NCI-H146 (cell line): ENCODE measurements around the gene SARM1.
"Not testable (repeated sequence)": the region's sequence is repeated elsewhere in the genome, so short reads cannot be mapped to it uniquely, and the experiment has no call there.

Source experiments
- DNase-seq: peaks from one replicate; lab custom pipeline; 2025; lab: John Stamatoyannopoulos, UW

The SARM1 gene

DNA sequence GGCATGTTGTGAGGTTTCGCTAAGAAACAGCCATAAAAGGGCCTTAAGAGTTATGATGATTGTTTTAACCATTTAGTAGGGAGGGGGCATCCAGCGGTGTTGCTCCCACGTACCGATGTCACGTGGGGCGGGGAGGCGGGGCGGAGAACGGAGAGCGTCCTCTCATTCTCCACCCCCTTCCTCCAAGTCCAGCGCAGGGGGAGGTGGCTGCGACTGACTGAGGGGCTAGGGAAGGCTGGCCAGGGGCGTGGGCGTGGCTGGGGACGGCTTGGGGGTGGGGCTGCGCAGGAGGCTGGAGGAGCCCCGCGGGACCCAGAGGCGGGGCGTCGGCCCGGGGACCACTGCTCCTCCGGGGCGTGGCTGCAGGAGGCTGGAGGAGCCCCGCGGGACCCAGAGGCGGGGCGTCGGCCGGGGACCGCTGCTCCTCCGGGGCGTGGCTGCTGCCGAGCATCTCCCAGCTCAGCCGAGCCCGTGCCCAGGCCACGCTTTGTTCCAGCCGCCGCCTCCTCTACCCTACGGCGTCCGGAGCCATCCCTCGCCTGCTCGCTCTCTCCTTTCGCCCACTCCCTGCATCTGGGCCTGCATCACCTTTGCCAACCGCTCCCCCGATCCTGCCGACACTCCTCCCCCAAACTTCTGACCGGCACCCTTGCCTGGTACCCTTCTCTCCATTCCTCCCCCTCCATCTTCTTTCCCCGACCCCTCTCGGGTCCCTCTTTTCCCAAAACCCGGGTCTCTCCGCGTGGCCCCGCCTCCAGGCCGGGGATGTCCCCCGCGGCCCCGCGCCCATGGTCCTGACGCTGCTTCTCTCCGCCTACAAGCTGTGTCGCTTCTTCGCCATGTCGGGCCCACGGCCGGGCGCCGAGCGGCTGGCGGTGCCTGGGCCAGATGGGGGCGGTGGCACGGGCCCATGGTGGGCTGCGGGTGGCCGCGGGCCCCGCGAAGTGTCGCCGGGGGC lies at the start of gene SARM1:
Gene SARM1 (plus strand): TSS at position 450 of the 958 bp plus-strand sequence. CDS start 339 bp downstream, at position 789.
- peak; percentile 97 for DNase-seq

GRCh38 chr17:28324267-28324745 lies 47.2 kb upstream of the SARM1 start:
- DNase-seq: no peak

DNA sequence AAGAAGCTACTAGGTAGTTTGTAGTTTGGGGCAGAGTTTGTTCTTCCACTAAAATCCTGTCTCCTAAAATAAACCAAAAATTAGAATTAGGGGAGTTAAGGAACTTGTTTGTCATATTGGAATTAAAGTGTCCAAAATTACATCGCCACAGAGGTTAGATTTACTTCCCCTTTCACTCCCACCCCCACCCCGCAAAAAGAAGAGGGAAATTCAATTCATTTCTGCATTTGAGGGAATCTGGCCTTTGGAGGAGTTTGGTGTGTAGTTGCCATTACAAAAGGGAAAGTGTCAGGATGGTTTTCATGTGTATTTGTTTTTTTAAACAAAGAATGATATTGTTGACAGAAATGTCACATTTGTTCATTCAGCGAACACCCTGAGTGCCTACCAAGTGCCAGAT lies 46.7 kb upstream of the SARM1 start:
- DNase-seq: no peak

DNA sequence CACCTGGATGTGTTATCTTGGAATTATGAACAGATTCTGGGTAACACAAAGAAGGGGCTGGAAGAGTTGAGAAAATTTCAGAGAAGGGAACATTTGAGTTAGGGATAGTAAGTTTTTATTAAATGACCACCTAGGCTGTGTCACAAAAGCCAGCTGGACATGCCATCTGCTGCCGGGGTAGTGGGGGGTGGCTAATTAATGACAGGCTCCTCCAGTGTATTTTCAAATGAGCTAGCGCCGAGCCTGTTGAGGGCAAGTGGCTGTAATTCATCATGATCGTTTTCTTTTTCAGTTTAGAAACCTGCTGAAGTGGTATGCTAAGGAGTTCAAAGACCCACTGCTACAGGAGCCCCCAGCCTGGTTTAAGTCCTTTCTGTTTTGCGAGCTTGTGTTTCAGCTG lies 46.3 kb upstream of the SARM1 start:
- peak; percentile 19 for DNase-seq

GRCh38 chr17:28326114-28326513 lies 45.4 kb upstream of the SARM1 start:
- DNase-seq: peak; percentile 32

DNA sequence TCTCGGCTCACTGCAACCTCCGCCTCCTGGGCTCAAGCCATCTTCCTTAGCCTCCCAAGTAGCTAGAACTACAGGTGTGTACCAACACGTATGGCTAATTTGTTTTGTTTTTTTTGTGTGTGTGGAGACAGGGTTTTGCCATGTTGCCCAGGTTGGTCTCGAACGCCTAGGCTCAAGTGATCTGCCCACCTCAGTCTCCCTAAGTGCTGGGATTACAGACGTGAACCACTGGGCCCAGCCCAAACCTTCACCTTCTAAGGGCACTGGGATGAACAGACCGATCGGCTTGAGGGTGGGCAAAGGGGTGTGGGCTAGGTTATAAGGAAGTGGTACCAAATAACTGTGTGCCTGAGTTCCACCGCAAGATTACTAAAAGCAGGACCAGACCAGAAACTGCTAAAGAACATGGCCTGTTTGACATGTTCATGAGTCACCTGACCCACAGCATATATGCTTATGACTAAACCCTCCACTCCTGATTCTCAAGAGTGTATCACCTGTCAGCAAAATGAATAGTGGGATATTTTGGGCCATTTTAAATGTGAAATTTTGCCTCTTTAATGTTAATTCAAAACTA lies 44.4 kb upstream of the SARM1 start:
- no peak for DNase-seq

DNA sequence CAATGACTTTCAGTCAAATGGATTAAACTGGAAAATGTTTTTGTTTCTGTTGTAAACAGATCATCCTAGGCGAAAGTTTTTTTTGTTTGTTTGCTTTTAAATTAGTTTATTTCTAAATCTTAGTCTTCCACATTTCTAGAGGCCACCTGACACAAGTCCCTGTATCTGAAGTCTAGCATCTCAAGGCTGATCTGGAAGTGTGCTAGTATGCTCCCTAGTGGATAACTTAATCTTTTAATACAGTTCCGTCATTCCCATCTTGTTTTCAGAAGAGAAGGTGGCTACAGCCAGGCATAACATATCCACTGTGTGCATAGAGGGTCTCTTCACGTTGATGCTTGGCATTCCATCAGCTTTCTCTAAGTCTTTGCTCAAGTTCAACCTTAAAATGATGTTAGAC lies 43.8 kb upstream of the SARM1 start:
- DNase-seq: no peak

- no peak for DNase-seq
These were observed 43.2 kb upstream of the SARM1 start for GRCh38 chr17:28328325-28328724.

DNA sequence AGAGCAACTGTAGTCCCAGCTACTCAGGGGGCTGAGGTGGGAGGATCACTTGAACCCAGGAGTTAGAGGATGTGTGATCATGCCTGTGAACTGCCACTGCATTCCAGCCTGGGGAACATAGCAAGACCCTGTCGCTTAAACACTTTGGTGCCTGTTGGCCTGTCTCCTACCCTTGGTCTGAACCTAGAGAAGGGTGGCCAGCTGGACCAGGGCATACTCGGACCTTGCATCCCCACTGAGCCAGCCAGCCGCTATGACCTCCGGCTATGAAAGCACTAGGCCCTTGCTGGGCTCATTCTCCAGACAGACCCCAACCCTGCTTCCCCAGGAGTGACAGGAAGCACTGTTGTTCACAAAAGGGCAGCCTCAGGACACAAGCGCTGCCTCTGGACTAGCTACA lies 40.8 kb upstream of the SARM1 start:
- no peak for DNase-seq

GRCh38 chr17:28331891-28332420 lies 39.5 kb upstream of the SARM1 start:
- DNase-seq: no peak

GRCh38 chr17:28333083-28333746 lies 38.3 kb upstream of the SARM1 start:
- DNase-seq: no peak

DNA sequence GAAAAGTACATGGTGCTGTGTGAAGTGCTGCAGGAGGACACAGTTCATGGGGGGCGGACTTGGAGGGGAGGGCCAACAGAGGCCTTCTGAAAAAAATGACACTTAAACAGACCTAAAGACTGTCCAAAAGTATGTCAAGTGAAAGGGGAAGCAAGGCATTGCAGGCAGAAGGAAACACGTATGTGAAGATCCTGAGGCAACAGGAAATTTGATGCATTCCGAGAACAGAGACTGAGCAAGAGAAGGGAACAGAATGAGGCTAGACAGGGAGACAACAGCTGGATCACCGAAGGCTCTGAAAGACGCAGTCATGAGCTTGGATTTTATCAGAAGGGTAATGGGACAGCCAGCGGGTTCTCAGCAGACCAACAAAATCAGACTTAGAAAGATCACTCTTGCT lies 37.3 kb upstream of the SARM1 start:
- no peak for DNase-seq

DNA sequence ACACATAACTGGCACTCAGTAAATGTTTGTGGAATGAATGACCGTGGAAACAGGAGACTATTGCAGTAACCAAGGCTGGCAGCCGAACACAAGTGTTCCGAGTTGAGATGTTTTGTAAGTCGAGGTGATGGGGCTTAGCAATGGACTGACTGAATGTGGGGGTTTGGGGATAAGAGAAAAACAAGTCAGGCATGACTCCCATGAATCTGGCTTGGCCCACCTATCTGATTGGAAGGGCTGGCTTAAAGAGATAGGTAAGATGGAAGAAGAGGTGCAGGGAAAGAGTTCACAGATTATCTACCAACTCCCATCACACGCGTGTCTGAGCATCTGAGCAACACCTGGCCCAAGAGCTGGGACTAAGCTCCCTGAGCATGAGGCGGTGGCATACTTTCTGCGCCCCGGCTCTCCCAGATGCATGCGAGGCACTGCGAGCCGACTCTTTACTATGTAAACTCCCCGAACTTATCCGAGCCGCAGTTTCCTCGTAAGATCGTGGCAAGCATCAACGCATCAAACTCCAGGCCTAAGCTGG lies 36.8 kb upstream of the SARM1 start:
- DNase-seq: no peak

- peak; percentile 100 for DNase-seq
These were observed 36.1 kb upstream of the SARM1 start, which contains the start of the genes IFT20 and TNFAIP1 for GRCh38 chr17:28335201-28335958. Gene IFT20 (minus strand): TSS chr17:28335472. CDS start chr17:28331985, 3,487 bp downstream. Gene TNFAIP1 (plus strand): TSS chr17:28335761. CDS start chr17:28339522, 3,761 bp downstream.

DNA sequence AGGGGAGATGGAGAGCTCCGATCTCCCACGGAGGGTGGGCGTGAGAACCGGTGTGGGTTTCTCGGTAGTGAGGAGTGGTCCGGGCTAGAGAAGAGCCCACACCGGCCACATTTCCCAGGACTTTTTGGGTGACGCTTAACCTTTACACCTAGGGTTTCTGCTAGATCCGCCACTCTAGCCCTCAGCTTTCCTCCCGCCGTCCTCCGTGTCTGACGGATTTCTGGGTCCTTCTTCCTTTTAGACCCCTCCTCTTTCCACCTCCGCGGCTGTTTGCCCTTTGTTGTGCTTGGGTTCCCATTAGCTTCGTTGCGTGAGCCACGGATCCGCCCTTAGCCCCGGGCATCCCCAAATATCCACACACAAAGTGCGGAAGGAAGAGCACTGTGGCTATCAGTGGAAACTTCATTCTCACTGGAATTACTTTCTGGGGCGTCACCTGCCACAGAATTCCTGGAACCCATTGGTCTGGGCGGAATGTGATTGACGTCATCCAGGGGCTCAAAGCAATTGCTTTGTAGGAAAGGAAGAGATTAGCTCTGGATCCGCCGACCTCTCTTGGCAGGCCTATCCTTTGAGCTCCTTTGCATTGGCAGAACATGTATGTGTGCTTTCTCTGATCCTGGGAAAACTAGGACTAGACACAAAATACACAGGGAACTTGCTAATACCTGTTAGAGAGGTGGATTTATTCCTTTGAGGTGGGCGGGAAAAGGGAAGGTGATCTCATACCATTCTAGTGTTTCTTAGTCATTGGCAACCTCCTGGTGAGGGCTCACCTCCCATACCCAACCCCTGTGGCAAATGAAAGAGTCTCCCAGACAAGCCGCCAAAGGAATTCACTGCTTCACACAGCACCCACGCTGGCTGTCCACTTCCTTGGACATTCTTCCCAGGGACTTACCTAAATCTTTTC lies 35.3 kb upstream of the SARM1 start:
- peak; percentile 66 for DNase-seq

DNA sequence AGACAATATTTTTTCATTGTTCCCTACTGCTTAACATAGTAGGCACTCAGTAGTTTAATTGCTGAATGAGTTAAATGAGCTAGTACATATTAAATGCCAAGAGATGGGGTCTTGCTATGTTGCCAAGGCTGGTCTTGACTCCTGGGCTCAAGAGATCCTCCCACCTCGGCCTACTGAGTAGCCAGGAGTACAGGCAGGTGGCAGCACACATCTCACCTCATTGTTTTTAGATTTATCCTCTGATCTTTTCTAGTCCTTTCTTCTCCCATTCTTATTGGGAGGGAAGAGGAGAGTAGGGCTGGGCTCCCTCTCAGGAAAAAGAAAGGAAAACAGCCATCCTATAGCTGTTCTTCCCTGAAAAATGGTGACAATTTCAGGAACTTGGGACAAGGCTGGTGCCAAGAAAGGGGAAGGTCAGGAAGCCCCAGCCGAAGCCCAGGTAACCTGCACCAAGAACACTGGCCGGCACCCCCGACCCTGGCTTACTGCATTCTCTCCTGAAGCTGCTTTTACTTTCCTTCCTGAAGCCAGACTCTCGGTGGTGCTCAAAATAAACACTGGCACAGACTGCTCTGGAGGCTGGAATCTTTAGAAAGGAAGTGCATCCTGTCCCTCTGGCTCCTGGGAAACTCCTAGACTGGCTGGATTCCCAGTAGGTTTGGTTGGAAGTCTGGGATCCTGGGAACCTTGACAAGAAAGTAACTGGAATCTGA lies 33.3 kb upstream of the SARM1 start:
- DNase-seq: no peak

GRCh38 chr17:28338769-28339212 lies 32.7 kb upstream of the SARM1 start:
- not testable (repeated sequence) for DNase-seq

GRCh38 chr17:28339431-28339830 lies 32.1 kb upstream of the SARM1 start:
- no peak for DNase-seq

- no peak for DNase-seq
These were observed 31.1 kb upstream of the SARM1 start for GRCh38 chr17:28340374-28340773.
